Spinal cord (tissue), 10 donors: Measurements from ENCODE around the gene LAGE3. TPM values are rescaled to one million over a fixed set of nuclear protein-coding genes. Genes with fewer than 3 reads are reported as not detected.

Experiments used
- DNase-seq, 6 donors: peaks; one replicate each; pipeline versions ENCODE4 v3.0.0 to v3.0.0-alpha.2; 2013 to 2015; ENCODE audit warnings: low spot score in 6 of 6, low read depth in 4 of 6
- H3K27ac ChIP-seq: one replicate; pipeline ENCODE4 v1.5.1; 2013; ENCODE audit warnings: low read depth, low read length, control low read depth
- H3K27me3 ChIP-seq: one replicate; pipeline ENCODE4 v1.6.1; 2013; ENCODE audit warnings: low read length; ENCODE audit not compliant: control insufficient read depth, insufficient read depth
- H3K36me3 ChIP-seq: one replicate; pipeline ENCODE4 v1.6.1; 2013; ENCODE audit warnings: low read length; ENCODE audit not compliant: control insufficient read depth, insufficient read depth
- H3K4me1 ChIP-seq: one replicate; pipeline ENCODE4 v1.6.1; 2013; ENCODE audit warnings: low read length; ENCODE audit not compliant: control insufficient read depth, insufficient read depth
- H3K4me3 ChIP-seq: one replicate; pipeline ENCODE4 v1.5.1; 2013; ENCODE audit warnings: low read depth, low read length, control low read depth
- H3K9me3 ChIP-seq: one replicate; pipeline ENCODE4 v1.6.1; 2013; ENCODE audit warnings: low read length; ENCODE audit not compliant: control insufficient read depth, insufficient read depth
- WGBS: methylation state at CpG from one replicate; pipeline ENCODE4 v1.1.5; 2013; ENCODE audit warnings: missing lambda C conversion rate; ENCODE audit not compliant: insufficient coverage; 5-methylcytosine and 5-hydroxymethylcytosine counted together
- polyA plus RNA-seq, 2 donors: library from polyadenylated mRNA; unstranded; fragments of 120-200 nt; gene quantifications; one replicate each; pipeline ENCODE4 v1.2.1, GENCODE V29; 2013; ENCODE audit not compliant: insufficient read length in 2 of 2
- total RNA-seq, 2 donors: library from RNA; depleted of rRNA in 1 of 2; stranded (reverse); fragments of 120-200 nt in 1 of 2; fragments of >200 nt in 1 of 2; gene quantifications; one replicate each; pipeline versions ENCODE4 v1.2.3 to v1.2.4, GENCODE V29; 2013 to 2014
- donor health status: healthy.

Gene LAGE3
- total and polyA plus RNA-seq, 4 donors = 10.0 to 46.2 (median 41.1) TPM

DNA sequence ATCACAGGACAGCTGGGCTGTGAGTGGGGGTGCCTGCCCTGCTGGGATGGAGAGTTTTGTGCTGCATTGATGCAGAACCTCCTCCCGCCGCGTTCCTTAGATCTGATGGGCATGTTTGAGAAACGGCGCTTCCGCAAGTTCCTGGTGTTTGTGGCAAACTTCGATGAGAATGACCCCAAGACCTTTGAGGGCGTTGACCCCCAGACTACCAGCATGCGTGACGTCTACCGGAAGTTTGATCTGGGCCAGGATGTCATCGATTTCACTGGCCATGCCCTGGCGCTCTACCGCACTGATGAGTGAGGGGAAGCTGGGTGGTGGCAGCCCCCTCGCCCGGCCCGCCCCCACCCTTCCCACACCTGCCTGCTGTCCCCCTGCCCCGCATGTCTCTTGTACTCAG is 39.2 kb downstream of the LAGE3 start:
- H3K36me3 ChIP-seq = peaks cover 59% of the 10 kb centered on the region
- no peaks in the 10 kb centered on the region for H3K27me3 ChIP-seq
- WGBS = 86% methylated on average over 11 of the region's 18 CpGs

DNA sequence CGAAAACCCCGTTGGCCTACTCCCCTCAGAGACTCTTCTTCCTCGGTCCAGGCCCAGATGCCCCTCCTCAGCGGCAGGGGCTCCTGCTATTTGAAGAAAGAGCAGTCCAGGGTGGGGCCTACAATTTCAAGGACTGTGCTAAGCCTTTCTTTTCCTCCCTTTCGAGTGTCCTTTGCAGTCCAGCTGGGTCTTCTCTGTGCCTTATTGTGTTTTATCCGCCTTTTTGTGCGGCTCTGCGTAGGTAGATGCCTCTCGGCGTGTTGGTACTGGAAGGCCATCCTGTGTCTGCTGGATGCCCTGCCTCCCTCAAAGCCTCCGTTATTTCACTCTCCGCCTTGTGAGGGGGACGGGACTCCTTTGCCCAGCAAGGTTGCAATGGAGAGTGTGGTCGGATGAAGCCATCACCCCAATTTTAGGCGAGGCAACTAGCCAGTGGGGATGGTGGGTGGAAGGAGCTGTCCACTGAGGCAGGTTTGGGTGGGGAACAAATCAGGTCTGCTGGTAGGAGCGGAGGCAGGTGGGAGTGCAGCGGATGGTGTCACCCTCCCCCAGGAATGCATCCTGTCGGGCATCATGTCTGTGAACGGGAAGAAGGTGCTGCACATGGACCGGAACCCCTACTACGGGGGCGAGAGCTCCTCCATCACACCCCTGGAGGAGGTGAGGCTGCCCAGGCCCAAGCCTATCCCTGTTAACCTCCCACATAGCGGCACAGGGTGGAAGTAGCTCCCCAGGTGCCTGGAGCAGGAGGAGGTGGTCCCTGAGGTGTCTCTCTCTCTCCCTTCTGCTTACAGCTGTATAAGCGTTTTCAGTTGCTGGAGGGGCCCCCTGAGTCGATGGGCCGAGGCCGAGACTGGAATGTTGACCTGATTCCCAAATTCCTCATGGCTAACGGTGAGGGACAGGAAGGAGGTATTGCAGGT is 40.8 kb downstream of the LAGE3 start:
- peaks cover 72% of the 10 kb centered on the region for H3K36me3 ChIP-seq

More for the DNA sequence above, 39.2 kb downstream of the LAGE3 start:
- H3K4me3 ChIP-seq = no peak overlapping the region
- H3K4me1 ChIP-seq = peaks cover 45% of the 10 kb centered on the region
- no peak overlapping the region for H3K27ac ChIP-seq
- H3K9me3 ChIP-seq = peaks cover under 1% of the 10 kb centered on the region
- DNase-seq = no peak

DNA sequence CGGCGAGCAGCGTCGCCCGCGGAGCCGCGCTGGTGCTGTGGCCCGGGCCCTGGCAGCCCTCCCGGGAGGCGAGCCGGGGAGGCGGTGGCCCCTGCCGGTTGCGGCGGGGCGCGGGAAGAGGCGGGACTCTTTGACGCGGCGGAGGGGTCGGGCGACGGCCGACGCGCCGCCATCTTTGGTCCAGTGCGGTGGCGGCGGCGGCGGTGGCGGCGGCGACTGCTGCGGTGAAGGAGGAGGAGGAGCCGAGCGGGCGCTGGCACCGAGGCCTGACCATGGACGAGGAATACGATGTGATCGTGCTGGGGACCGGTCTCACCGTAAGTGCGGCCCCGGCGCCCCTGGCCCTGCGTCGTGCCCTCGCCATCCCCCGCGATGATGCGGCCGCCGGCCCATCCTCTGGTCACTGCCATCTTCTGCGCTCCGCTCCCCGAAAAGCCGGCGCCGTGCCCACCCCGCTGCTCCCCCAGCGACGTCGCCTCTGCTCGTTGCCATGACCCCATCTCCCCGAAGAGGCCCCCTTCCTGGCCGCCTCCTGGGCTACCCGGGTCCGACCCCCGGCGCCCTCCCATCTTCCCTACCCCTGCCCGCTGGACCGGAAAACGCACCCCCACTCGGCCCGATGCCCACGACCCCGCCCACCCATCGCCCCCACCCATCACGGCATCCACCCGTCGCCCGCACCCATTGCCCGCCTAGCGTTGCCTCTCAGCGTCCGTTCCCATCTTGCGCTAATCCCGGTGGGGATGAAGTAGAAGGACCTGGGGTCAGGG is 41.9 kb downstream of the LAGE3 start, which contains the start of gene GDI1:
Gene GDI1 (plus strand): TSS at position 172 of the 770 bp plus-strand sequence. CDS start 101 bp downstream, at position 273.
- Histone ChIP-seq H3K36me3 (peaks cover 71% of the 10 kb centered on the region), H3K27ac (peak within 1 kb of the TSS; percentile 79), H3K9me3 (peaks cover 3% of the 10 kb centered on the region), H3K27me3 (no peaks in the 10 kb centered on the region), H3K4me3 (peak within 1 kb of the TSS; percentile 57), H3K4me1 (peaks cover 37% of the 10 kb centered on the region)
- DNase-seq = peak in 2 of 6 donors; percentile 34 to 77
- WGBS = 21% methylated on average over 82 of the region's 93 CpGs

More for the DNA sequence above, 40.8 kb downstream of the LAGE3 start:
- Histone ChIP-seq H3K27me3 (no peaks in the 10 kb centered on the region), H3K9me3 (peaks cover 3% of the 10 kb centered on the region), H3K4me1 (peaks cover 34% of the 10 kb centered on the region), H3K27ac (peak overlapping the region; percentile 71), H3K4me3 (peak overlapping the region; percentile 57)
- 53% methylated on average over 23 of the region's 28 CpGs for WGBS
- DNase-seq = no peak

- Histone ChIP-seq H3K4me3 (peak overlapping the region; percentile 29), H3K4me1 (peaks cover 40% of the 10 kb centered on the region), H3K27ac (peak overlapping the region; percentile 79), H3K27me3 (no peaks in the 10 kb centered on the region), H3K9me3 (peaks cover 3% of the 10 kb centered on the region), H3K36me3 (peaks cover 71% of the 10 kb centered on the region)
- DNase-seq = peak in 2 of 6 donors; percentile 75 to 82
- WGBS = 19% methylated on average over 46 of the region's 78 CpGs
Observed at GRCh38 chrX:154436374-154436982, 42.6 kb downstream of the LAGE3 start.

DNA sequence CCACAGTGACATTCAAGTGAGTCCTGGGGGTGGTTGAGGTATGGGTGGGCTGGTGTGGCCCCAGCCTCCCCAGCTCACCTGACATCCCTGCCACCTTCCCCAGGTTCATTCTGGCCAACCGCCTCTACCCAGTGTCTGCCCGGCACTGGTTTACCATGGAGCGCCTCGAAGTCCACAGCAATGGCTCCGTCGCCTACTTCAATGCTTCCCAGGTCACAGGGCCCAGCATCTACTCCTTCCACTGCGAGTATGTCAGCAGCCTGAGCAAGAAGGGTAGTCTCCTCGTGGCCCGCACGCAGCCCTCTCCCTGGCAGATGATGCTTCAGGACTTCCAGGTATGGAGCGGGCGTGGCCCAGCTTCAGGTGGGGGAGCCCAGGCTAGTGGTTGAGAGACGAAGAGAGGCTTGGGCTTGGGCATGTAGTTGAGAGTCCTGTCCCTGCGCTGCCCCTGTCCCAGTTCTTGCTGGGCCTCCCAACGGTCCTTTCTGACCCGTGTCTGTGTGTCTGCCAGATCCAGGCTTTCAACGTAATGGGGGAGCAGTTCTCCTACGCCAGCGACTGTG is 43.8 kb downstream of the LAGE3 start:
- Histone ChIP-seq H3K4me1 (peaks cover 37% of the 10 kb centered on the region), H3K36me3 (peaks cover 68% of the 10 kb centered on the region), H3K27ac (no peak overlapping the region), H3K9me3 (peaks cover 3% of the 10 kb centered on the region), H3K27me3 (no peaks in the 10 kb centered on the region), H3K4me3 (no peak overlapping the region)
- WGBS = 85% methylated on average over 19 of the region's 19 CpGs
- DNase-seq = no peak

DNA sequence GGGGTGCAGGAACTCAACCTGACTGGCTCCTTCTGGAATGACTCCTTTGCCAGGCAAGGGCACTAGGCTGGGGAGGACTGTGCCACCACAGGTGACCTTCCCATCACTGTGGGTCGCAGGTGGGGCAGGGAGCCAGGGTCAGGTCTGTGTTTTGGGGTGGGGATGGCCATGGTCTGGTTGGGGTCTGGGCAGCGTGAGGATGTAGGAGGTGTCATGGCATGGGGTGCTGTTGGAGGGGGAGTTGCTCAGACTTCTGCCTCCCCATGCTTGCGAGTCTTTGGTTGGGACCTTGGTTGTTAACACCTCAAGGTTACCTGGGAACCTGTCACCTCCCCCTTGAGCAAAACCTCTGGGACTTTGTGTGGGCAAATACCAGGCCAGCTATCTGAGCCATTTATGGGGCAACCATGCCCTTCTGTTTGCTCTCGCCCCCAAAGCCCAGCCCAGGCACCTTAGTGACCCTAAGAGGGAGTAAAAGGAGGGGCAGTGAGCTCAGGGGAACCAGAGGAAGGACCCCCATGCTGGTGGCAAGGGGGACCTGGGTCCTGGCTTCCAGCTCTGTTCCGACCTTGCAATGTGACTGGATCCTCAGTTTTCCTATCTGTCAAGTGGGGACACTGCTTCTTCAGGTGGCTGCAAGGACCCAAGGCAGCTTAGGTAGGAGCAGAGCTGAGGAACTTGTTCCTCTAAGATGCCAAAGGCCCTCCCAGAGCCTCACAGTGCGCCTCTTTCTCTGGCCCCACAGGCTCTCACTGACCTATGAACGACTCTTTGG is 44.5 kb downstream of the LAGE3 start:
- H3K9me3 ChIP-seq = peaks cover 3% of the 10 kb centered on the region
- WGBS = 75% methylated on average over 5 of the region's 7 CpGs
- H3K27ac ChIP-seq = no peak overlapping the region
- H3K4me1 ChIP-seq = peaks cover 37% of the 10 kb centered on the region
- no peak for DNase-seq
- no peaks in the 10 kb centered on the region for H3K27me3 ChIP-seq
- no peak overlapping the region for H3K4me3 ChIP-seq
- peaks cover 62% of the 10 kb centered on the region for H3K36me3 ChIP-seq

DNA sequence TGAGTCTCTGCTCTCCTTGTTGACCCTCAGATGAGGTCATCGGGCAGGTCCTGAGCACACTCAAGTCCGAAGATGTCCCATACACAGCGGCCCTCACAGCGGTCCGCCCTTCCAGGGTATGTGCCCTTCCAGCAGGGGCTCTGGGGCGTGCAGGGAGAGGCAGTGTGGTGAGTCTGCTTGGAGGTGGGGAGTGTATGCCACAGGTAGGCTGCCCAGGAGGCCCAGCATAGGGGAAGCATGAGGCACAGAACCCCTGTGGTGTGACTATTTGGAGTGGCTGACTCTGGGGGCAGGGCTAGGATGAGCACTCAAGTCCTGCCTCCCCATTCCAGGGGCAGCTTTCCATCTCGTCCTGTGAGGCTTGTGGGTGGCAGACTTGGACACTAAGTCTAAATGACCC is 45.5 kb downstream of the LAGE3 start:
- H3K4me3 ChIP-seq = no peak overlapping the region
- peaks cover 56% of the 10 kb centered on the region for H3K36me3 ChIP-seq
- H3K27ac ChIP-seq = no peak overlapping the region
- no peaks in the 10 kb centered on the region for H3K27me3 ChIP-seq
- WGBS = 73% methylated on average over 7 of the region's 7 CpGs
- peaks cover 33% of the 10 kb centered on the region for H3K4me1 ChIP-seq
- peaks cover 5% of the 10 kb centered on the region for H3K9me3 ChIP-seq
- no peak for DNase-seq

- Histone ChIP-seq H3K27ac (no peak overlapping the region), H3K27me3 (no peaks in the 10 kb centered on the region), H3K36me3 (peaks cover 52% of the 10 kb centered on the region), H3K4me1 (peaks cover 33% of the 10 kb centered on the region), H3K9me3 (peaks cover 5% of the 10 kb centered on the region), H3K4me3 (no peak overlapping the region)
- WGBS = 77% methylated on average over 6 of the region's 8 CpGs
- no peak for DNase-seq
Observed at GRCh38 chrX:154432210-154432609, 46.9 kb downstream of the LAGE3 start.
